ENCODE results near the gene MYLIP. TPM values are rescaled to one million over a fixed set of nuclear protein-coding genes. Genes with fewer than 3 reads are reported as not detected.

Gene MYLIP
- total RNA-seq = 95.5 TPM

DNA sequence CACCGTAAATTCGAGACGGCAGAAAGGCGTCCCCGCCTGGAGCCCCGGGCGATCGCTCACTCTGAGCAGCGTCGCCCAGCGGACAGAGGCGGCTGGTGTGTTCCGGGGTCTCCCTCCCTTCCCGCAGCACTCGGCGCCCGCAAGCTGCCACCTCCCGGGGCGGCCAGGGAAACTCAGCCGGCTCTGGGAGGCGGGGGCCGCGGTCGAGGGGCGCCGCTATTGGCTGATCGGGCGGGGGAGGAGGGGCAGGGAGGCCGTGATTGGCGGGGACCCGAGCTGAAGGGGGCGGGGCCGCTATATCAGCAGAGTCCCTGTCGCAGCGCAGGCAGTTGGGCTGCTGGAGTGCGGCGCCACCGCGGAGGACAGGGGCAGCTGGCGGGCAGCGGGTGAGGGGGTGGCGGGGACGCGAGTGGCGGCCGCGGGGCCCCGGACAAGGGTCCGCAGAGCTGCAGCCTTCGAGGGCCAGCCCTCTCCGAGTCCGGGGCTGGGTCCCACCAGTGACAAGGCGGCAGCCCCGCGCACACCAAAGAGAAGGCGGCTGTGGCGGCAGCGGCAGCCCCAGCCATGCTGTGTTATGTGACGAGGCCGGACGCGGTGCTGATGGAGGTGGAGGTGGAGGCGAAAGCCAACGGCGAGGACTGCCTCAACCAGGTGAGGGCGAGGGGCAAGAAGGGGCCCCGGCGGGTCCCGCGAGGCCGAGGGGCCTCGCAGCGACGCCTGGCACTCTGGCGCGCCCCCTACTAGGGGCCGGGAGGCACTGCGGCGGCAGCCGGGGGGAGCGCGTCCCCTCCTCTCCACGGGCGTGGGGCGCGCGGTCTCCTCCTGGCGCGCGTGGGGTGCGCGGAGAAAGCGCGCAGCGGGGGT, at the start of gene MYLIP:
TSS of gene MYLIP (plus strand) at position 328 of the 864 bp plus-strand sequence. CDS start at position 565, 237 bp downstream.
- peak within 1 kb of the TSS; percentile 90 to 97 (median 97) for H3K9ac ChIP-seq (ENCODE audit: low read depth in 1 of 3, low read length in 3 of 3)
- H3K4me1 ChIP-seq (ENCODE audit: control insufficient read depth in 3 of 3, insufficient read depth in 3 of 3, low read length in 3 of 3) = peaks cover 26 to 40% (median 30%) of the 10 kb centered on the region in 3 donors
- H3K27ac ChIP-seq (ENCODE audit: low read depth, low read length) = peak within 1 kb of the TSS; percentile 98
- peak within 1 kb of the TSS; percentile 93 to 97 (median 94) for H3K4me3 ChIP-seq (ENCODE audit: low read length in 3 of 3)
- no peaks in the 10 kb centered on the region for H3K9me3 ChIP-seq (ENCODE audit: control insufficient read depth in 3 of 3, low read length in 3 of 3)
- no peaks in the 10 kb centered on the region for H3K27me3 ChIP-seq (ENCODE audit: control insufficient read depth in 3 of 3, insufficient read depth in 3 of 3, low read length in 3 of 3)
- H3K36me3 ChIP-seq (ENCODE audit: control insufficient read depth in 3 of 3, insufficient read depth in 3 of 3, low read length in 3 of 3) = peaks cover 0 to 8% (median 0%) of the 10 kb centered on the region in 3 donors

DNA sequence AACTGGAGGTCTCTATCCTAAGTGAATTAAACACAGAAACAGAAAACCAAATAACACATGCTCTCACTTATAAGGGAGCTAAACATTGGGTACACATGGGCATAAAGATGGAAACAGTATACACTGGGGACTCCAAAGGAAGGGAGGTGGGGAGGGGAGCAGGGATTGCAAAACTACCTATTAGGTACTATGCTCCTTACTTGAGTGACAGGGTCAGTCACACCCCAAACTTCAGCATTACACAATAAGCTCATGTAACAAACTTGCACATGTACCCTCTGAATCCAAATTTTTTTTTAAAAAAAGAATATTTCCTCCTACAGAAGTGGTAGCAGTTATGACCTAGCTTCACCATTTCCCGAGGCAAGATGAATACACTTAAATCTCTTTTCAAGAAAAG, 49.5 kb upstream of the MYLIP start:
- Histone ChIP-seq H3K9ac (ENCODE audit: low read depth in 1 of 3, low read length in 3 of 3) (no peak overlapping the region), H3K9me3 (ENCODE audit: control insufficient read depth in 3 of 3, low read length in 3 of 3) (no peaks in the 10 kb centered on the region), H3K4me3 (ENCODE audit: low read length in 3 of 3) (no peak overlapping the region), H3K27ac (ENCODE audit: low read depth, low read length) (no peak overlapping the region), H3K27me3 (ENCODE audit: control insufficient read depth in 3 of 3, insufficient read depth in 3 of 3, low read length in 3 of 3) (no peaks in the 10 kb centered on the region), H3K4me1 (ENCODE audit: control insufficient read depth in 3 of 3, insufficient read depth in 3 of 3, low read length in 3 of 3) (no peaks in the 10 kb centered on the region), H3K36me3 (ENCODE audit: control insufficient read depth in 3 of 3, insufficient read depth in 3 of 3, low read length in 3 of 3) (no peaks in the 10 kb centered on the region)

- H3K4me3 ChIP-seq (ENCODE audit: low read length in 3 of 3) = no peak overlapping the region
- no peak overlapping the region for H3K9ac ChIP-seq (ENCODE audit: low read depth in 1 of 3, low read length in 3 of 3)
- H3K4me1 ChIP-seq (ENCODE audit: control insufficient read depth in 3 of 3, insufficient read depth in 3 of 3, low read length in 3 of 3) = no peaks in the 10 kb centered on the region
- no peaks in the 10 kb centered on the region for H3K27me3 ChIP-seq (ENCODE audit: control insufficient read depth in 3 of 3, insufficient read depth in 3 of 3, low read length in 3 of 3)
- no peaks in the 10 kb centered on the region for H3K36me3 ChIP-seq (ENCODE audit: control insufficient read depth in 3 of 3, insufficient read depth in 3 of 3, low read length in 3 of 3)
- no peak overlapping the region for H3K27ac ChIP-seq (ENCODE audit: low read depth, low read length)
- no peaks in the 10 kb centered on the region for H3K9me3 ChIP-seq (ENCODE audit: control insufficient read depth in 3 of 3, low read length in 3 of 3)
Measured at GRCh38 chr6:16080204-16080603, 48.7 kb upstream of the MYLIP start.

GRCh38 chr6:16081326-16081725, 47.6 kb upstream of the MYLIP start:
- Histone ChIP-seq H3K36me3 (ENCODE audit: control insufficient read depth in 3 of 3, insufficient read depth in 3 of 3, low read length in 3 of 3) (no peaks in the 10 kb centered on the region), H3K9ac (ENCODE audit: low read depth in 1 of 3, low read length in 3 of 3) (no peak overlapping the region), H3K9me3 (ENCODE audit: control insufficient read depth in 3 of 3, low read length in 3 of 3) (no peaks in the 10 kb centered on the region), H3K27me3 (ENCODE audit: control insufficient read depth in 3 of 3, insufficient read depth in 3 of 3, low read length in 3 of 3) (no peaks in the 10 kb centered on the region), H3K4me1 (ENCODE audit: control insufficient read depth in 3 of 3, insufficient read depth in 3 of 3, low read length in 3 of 3) (no peaks in the 10 kb centered on the region), H3K27ac (ENCODE audit: low read depth, low read length) (no peak overlapping the region), H3K4me3 (ENCODE audit: low read length in 3 of 3) (no peak overlapping the region)

- Histone ChIP-seq H3K27ac (ENCODE audit: low read depth, low read length) (no peak overlapping the region), H3K9me3 (ENCODE audit: control insufficient read depth in 3 of 3, low read length in 3 of 3) (no peaks in the 10 kb centered on the region), H3K4me3 (ENCODE audit: low read length in 3 of 3) (no peak overlapping the region), H3K4me1 (ENCODE audit: control insufficient read depth in 3 of 3, insufficient read depth in 3 of 3, low read length in 3 of 3) (no peaks in the 10 kb centered on the region), H3K27me3 (ENCODE audit: control insufficient read depth in 3 of 3, insufficient read depth in 3 of 3, low read length in 3 of 3) (no peaks in the 10 kb centered on the region), H3K36me3 (ENCODE audit: control insufficient read depth in 3 of 3, insufficient read depth in 3 of 3, low read length in 3 of 3) (no peaks in the 10 kb centered on the region), H3K9ac (ENCODE audit: low read depth in 1 of 3, low read length in 3 of 3) (no peak overlapping the region)
Measured at GRCh38 chr6:16082361-16082760, 46.5 kb upstream of the MYLIP start.

DNA sequence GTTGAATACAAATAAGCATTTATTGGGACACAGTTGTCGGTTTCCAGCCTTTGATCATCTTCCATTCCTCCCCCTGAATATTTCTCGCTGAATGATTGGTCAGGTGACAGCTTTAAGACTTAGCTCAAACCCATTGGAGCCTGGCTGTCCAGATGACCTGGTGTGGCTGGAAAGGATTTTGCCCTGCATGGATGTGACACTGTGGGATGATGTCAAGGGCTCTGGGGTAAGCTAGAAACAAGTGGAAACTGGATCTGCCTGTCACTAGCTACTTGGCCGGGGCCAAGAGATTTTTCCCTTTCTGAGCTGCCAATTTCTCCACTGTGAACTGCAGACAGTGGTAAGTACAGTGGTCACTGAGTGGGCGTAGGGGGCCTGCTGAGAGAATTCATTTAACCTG, 41.9 kb upstream of the MYLIP start:
- Histone ChIP-seq H3K4me1 (ENCODE audit: control insufficient read depth in 3 of 3, insufficient read depth in 3 of 3, low read length in 3 of 3) (peaks cover 4 to 10% (median 9%) of the 10 kb centered on the region in 3 donors), H3K36me3 (ENCODE audit: control insufficient read depth in 3 of 3, insufficient read depth in 3 of 3, low read length in 3 of 3) (no peaks in the 10 kb centered on the region), H3K27me3 (ENCODE audit: control insufficient read depth in 3 of 3, insufficient read depth in 3 of 3, low read length in 3 of 3) (no peaks in the 10 kb centered on the region)

DNA sequence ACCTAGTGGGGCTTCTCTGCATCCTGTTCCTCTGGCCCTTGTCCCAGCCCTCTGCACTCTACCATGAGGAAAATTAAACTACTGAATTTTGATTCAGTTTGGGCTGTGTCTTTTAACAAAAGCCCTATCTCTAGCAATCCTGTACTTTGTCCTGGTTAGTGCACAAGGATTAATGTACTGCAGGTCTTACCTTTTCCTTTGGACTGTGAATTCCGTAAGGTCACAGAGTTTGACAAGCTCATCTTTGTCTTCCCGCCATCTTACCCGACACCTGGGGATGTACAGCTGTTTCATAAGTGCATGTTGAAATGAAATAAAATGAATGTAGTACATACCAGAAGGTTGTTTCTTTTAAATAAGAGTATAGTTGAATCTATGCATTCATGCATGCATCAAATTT, 41.5 kb upstream of the MYLIP start:
- no peak overlapping the region for H3K4me3 ChIP-seq (ENCODE audit: low read length in 3 of 3)
- H3K9me3 ChIP-seq (ENCODE audit: control insufficient read depth in 3 of 3, low read length in 3 of 3) = no peaks in the 10 kb centered on the region
- H3K36me3 ChIP-seq (ENCODE audit: control insufficient read depth in 3 of 3, insufficient read depth in 3 of 3, low read length in 3 of 3) = no peaks in the 10 kb centered on the region
- H3K4me1 ChIP-seq (ENCODE audit: control insufficient read depth in 3 of 3, insufficient read depth in 3 of 3, low read length in 3 of 3) = peaks cover 4 to 10% (median 9%) of the 10 kb centered on the region in 3 donors
- H3K27me3 ChIP-seq (ENCODE audit: control insufficient read depth in 3 of 3, insufficient read depth in 3 of 3, low read length in 3 of 3) = no peaks in the 10 kb centered on the region
- H3K27ac ChIP-seq (ENCODE audit: low read depth, low read length) = no peak overlapping the region
- H3K9ac ChIP-seq (ENCODE audit: low read depth in 1 of 3, low read length in 3 of 3) = no peak overlapping the region

More for the DNA sequence above, 41.9 kb upstream of the MYLIP start:
- Histone ChIP-seq H3K9ac (ENCODE audit: low read depth in 1 of 3, low read length in 3 of 3) (no peak overlapping the region), H3K9me3 (ENCODE audit: control insufficient read depth in 3 of 3, low read length in 3 of 3) (no peaks in the 10 kb centered on the region), H3K27ac (ENCODE audit: low read depth, low read length) (no peak overlapping the region), H3K4me3 (ENCODE audit: low read length in 3 of 3) (no peak overlapping the region)

DNA sequence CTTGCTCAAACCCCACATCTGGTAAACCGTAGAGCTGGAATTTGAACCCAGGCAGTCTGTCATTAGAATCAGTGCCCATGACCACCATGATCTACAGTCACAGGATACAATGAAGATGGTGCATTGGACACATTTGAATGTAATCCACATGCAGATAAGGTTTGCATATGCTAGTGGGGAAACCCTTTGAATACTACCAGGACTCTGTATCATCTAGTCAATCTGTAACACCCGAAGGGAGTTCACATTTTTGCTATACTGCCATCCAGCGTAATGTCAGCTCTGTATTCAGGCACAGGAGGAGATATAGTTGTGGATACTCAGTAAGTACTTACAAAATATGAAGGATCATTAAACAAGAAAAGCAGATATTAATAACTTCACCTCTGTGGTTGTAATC, 40.5 kb upstream of the MYLIP start:
- Histone ChIP-seq H3K27ac (ENCODE audit: low read depth, low read length) (no peak overlapping the region), H3K27me3 (ENCODE audit: control insufficient read depth in 3 of 3, insufficient read depth in 3 of 3, low read length in 3 of 3) (no peaks in the 10 kb centered on the region), H3K4me1 (ENCODE audit: control insufficient read depth in 3 of 3, insufficient read depth in 3 of 3, low read length in 3 of 3) (peaks cover 4 to 10% (median 9%) of the 10 kb centered on the region in 3 donors), H3K9ac (ENCODE audit: low read depth in 1 of 3, low read length in 3 of 3) (no peak overlapping the region), H3K4me3 (ENCODE audit: low read length in 3 of 3) (no peak overlapping the region), H3K36me3 (ENCODE audit: control insufficient read depth in 3 of 3, insufficient read depth in 3 of 3, low read length in 3 of 3) (no peaks in the 10 kb centered on the region), H3K9me3 (ENCODE audit: control insufficient read depth in 3 of 3, low read length in 3 of 3) (no peaks in the 10 kb centered on the region)

DNA sequence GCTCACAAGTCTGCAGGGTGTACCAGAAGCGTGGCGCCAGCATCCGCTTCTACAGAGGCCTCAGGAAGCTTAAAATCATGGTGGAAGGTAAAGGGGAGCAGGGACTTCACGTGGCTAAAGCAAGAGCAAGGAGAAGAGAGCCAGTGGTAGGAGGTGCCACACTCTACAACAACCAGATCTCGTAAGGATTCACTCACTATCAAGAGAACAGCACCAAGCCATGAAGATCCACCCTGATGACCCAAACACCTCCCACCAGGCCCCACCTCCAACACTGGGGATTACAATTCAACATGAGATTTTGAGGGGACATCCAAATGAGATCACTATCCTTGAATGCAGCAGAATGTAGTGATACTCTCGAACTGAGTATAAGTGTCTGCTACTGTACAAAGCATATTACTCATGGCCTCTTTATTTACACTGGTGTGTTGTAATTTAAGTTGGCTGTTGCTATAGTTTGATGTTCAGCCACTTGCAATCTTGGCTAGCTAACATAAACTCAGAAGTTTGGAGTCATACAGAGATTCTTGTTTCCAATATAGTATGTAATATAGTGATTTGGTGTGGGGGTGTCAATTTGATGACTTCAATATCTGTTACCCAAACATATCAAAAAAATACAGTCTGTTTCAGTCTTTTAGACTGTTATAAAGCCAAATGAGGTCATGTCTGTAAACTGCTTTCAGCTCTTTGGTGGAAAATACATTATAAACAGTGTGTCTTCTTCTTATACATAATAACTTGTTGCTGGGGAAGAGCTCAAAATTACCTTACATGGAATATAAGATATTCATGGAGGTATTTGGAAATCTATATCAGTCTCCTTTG, 39.4 kb upstream of the MYLIP start:
- Histone ChIP-seq H3K4me1 (ENCODE audit: control insufficient read depth in 3 of 3, insufficient read depth in 3 of 3, low read length in 3 of 3) (peaks cover 4 to 10% (median 9%) of the 10 kb centered on the region in 3 donors), H3K36me3 (ENCODE audit: control insufficient read depth in 3 of 3, insufficient read depth in 3 of 3, low read length in 3 of 3) (no peaks in the 10 kb centered on the region), H3K27ac (ENCODE audit: low read depth, low read length) (no peak overlapping the region), H3K9me3 (ENCODE audit: control insufficient read depth in 3 of 3, low read length in 3 of 3) (no peaks in the 10 kb centered on the region), H3K4me3 (ENCODE audit: low read length in 3 of 3) (no peak overlapping the region), H3K27me3 (ENCODE audit: control insufficient read depth in 3 of 3, insufficient read depth in 3 of 3, low read length in 3 of 3) (no peaks in the 10 kb centered on the region), H3K9ac (ENCODE audit: low read depth in 1 of 3, low read length in 3 of 3) (no peak overlapping the region)

DNA sequence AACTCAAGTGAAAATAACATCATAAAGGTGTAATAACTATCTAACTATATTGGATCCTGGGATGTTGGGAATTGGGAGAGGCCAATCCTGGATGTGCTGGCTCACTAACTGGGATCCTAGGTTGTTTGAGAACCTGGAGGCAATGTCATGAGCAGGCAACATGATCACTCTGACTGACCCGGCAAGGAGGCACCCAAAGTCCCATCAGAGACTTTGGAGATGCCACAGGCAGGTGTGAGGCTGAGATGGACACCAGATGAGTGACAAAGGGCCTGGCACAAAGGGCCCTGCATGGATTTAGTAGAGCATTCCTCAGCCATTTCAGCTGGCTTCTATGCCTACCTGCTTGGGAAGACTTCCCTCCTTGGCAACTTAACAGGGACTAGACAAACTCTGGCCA, 38.4 kb upstream of the MYLIP start:
- H3K27me3 ChIP-seq (ENCODE audit: control insufficient read depth in 3 of 3, insufficient read depth in 3 of 3, low read length in 3 of 3) = no peaks in the 10 kb centered on the region
- H3K4me3 ChIP-seq (ENCODE audit: low read length in 3 of 3) = no peak overlapping the region
- H3K9ac ChIP-seq (ENCODE audit: low read depth in 1 of 3, low read length in 3 of 3) = no peak overlapping the region
- no peak overlapping the region for H3K27ac ChIP-seq (ENCODE audit: low read depth, low read length)
- H3K36me3 ChIP-seq (ENCODE audit: control insufficient read depth in 3 of 3, insufficient read depth in 3 of 3, low read length in 3 of 3) = no peaks in the 10 kb centered on the region
- H3K9me3 ChIP-seq (ENCODE audit: control insufficient read depth in 3 of 3, low read length in 3 of 3) = no peaks in the 10 kb centered on the region
- peaks cover 4 to 10% (median 9%) of the 10 kb centered on the region in 3 donors for H3K4me1 ChIP-seq (ENCODE audit: control insufficient read depth in 3 of 3, insufficient read depth in 3 of 3, low read length in 3 of 3)
